ENCODE measurements around the gene NAV3.

Gene NAV3

DNA sequence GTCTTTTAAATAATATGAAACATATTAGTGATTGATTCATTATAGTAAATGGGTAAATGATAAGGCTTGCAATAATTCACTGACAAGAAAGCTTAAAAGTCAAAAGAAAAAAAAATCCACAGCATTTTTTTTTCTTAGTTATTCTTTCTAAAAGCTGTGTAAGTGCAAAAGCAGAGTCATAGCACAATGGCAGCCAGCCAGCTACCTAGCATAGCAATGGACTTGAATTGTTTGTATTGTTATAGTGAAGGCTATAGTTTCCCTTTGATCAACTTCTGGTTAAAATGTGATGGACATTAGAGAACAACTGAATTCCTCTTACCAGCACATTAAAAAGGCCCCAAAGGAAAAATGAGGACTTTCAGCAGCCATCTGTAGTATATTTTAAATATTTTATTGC, 232.1 kb downstream of the NAV3 start:
- H3K9me2 ChIP-seq (replicated peaks; ENCODE audit: insufficient read depth, low read length) = no peaks in the 10 kb centered on the region
- H3K27me3 ChIP-seq (replicated peaks; ENCODE audit: insufficient read depth, low read length) = no peaks in the 10 kb centered on the region
- H3F3A ChIP-seq (ENCODE audit: insufficient read depth, low read length) = no peaks in the 10 kb centered on the region
- H3K4me3 ChIP-seq (ENCODE audit: low read length) = no peak overlapping the region
- H3K79me2 ChIP-seq (ENCODE audit: low read length) = no peaks in the 10 kb centered on the region
- DNase-seq = no peak
- H3K4me1 ChIP-seq (ENCODE audit: low read length) = no peaks in the 10 kb centered on the region
- no peaks in the 10 kb centered on the region for H4K20me1 ChIP-seq (ENCODE audit: insufficient read depth, low read length)
- H3K9ac ChIP-seq (ENCODE audit: low read length) = no peak overlapping the region
- no peaks in the 10 kb centered on the region for H3K9me3 ChIP-seq (replicated peaks; ENCODE audit: insufficient read depth, low read length)
- H3K4me2 ChIP-seq (ENCODE audit: low read depth, low read length) = no peak overlapping the region
- TF ChIP-seq EZH2phosphoT487 (IDR thresholded peaks at IDR 0.05; ENCODE audit: low read length) = no peak
- no peak for TF ChIP-seq CTCF (IDR thresholded peaks at IDR 0.05; ENCODE audit: low read length)
- no peak for TF ChIP-seq EZH2 (optimal IDR thresholded peaks at IDR 0.05; ENCODE audit: low read depth, low read length)
- no peaks in the 10 kb centered on the region for H3K36me3 ChIP-seq (replicated peaks; ENCODE audit: insufficient read depth, low read length)
- no peak overlapping the region for H3K27ac ChIP-seq (ENCODE audit: low read length)
- no peak overlapping the region for H2AFZ ChIP-seq (ENCODE audit: low read length)

DNA sequence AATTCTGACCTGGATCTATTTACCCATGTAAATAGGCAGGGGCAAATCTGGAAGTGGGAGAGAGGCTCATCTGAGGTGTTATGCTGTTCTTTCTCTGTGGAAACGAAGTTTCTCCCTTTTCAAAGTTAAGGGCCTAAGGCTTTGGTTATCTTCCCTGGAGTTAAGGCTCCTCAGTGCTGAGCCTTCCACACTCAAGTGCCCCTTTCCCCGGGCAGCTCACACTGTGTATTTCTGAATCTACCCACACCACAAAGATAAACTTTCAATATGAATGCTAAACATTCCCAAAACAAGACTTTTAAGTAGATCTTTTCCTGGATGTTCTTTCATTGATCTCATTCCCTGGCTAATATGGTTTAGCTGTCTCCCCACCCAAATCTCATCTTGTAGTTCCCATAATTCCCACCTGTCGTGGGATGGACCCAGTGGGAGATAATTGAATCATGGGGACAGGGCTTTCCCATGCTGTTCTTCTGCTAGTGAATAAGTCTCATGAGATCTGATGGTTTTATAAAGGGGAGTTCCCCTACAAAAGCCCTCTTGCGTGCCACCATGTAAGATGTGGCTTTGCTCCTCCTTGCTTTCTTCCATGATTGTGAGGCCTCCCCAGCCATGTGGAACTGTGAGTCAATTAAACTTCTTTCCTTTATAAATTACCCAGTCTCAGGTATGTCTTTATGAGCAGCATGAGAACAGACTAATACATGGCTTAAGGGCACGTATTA, 251.1 kb downstream of the NAV3 start:
- TF ChIP-seq EZH2phosphoT487 (IDR thresholded peaks at IDR 0.05; ENCODE audit: low read length) = no peak
- Histone ChIP-seq H4K20me1 (ENCODE audit: insufficient read depth, low read length) (no peaks in the 10 kb centered on the region), H3K4me3 (ENCODE audit: low read length) (no peak overlapping the region), H3K9me3 (replicated peaks; ENCODE audit: insufficient read depth, low read length) (no peaks in the 10 kb centered on the region), H3F3A (ENCODE audit: insufficient read depth, low read length) (no peaks in the 10 kb centered on the region), H3K27me3 (replicated peaks; ENCODE audit: insufficient read depth, low read length) (no peaks in the 10 kb centered on the region), H3K27ac (ENCODE audit: low read length) (no peak overlapping the region), H3K79me2 (ENCODE audit: low read length) (no peaks in the 10 kb centered on the region), H3K9me2 (replicated peaks; ENCODE audit: insufficient read depth, low read length) (no peaks in the 10 kb centered on the region), H3K36me3 (replicated peaks; ENCODE audit: insufficient read depth, low read length) (no peaks in the 10 kb centered on the region), H3K4me2 (ENCODE audit: low read depth, low read length) (no peak overlapping the region), H3K9ac (ENCODE audit: low read length) (no peak overlapping the region), H2AFZ (ENCODE audit: low read length) (no peak overlapping the region), H3K4me1 (ENCODE audit: low read length) (no peaks in the 10 kb centered on the region)
- DNase-seq = no peak

GRCh38 chr12:78085542-78086182, 255.0 kb downstream of the NAV3 start:
- Histone ChIP-seq H2AFZ (ENCODE audit: low read length) (no peak overlapping the region), H3K4me2 (ENCODE audit: low read depth, low read length) (no peak overlapping the region), H3K9me3 (replicated peaks; ENCODE audit: insufficient read depth, low read length) (no peaks in the 10 kb centered on the region), H3K4me1 (ENCODE audit: low read length) (peaks cover 5% of the 10 kb centered on the region; the same call in 1 of the 2 replicates), H3K36me3 (replicated peaks; ENCODE audit: insufficient read depth, low read length) (no peaks in the 10 kb centered on the region), H3K4me3 (ENCODE audit: low read length) (no peak overlapping the region), H4K20me1 (ENCODE audit: insufficient read depth, low read length) (no peaks in the 10 kb centered on the region), H3F3A (ENCODE audit: insufficient read depth, low read length) (no peaks in the 10 kb centered on the region), H3K9me2 (replicated peaks; ENCODE audit: insufficient read depth, low read length) (no peaks in the 10 kb centered on the region), H3K9ac (ENCODE audit: low read length) (no peak overlapping the region), H3K79me2 (ENCODE audit: low read length) (no peaks in the 10 kb centered on the region), H3K27ac (ENCODE audit: low read length) (no peak overlapping the region), H3K27me3 (replicated peaks; ENCODE audit: insufficient read depth, low read length) (no peaks in the 10 kb centered on the region)
- TF ChIP-seq CTCF (IDR thresholded peaks at IDR 0.05; ENCODE audit: low read length) (no peak), EZH2phosphoT487 (IDR thresholded peaks at IDR 0.05; ENCODE audit: low read length) (no peak)
- no peak for DNase-seq
